Fibroblast of villous mesenchyme (primary cell): ENCODE measurements around the gene ASB3. TPM values are rescaled to one million over a fixed set of nuclear protein-coding genes. Genes with fewer than 3 reads are reported as not detected.

ENCODE experiments used
- DNase-seq: peaks from one replicate; pipeline ENCODE4 v3.0.0-alpha.2; 2010; ENCODE audit warnings: low read depth
- H3K4me3 ChIP-seq: 2 replicates; pipeline ENCODE4 v1.5.1; 2011; ENCODE audit warnings: low read depth, mild to moderate bottlenecking, low read length
- CTCF ChIP-seq: IDR thresholded peaks from 2 replicates; pipeline ENCODE4 v1.5.1; 2012; ENCODE audit warnings: low read depth, mild to moderate bottlenecking, low read length; ENCODE audit not compliant: insufficient read depth
- total RNA-seq: library from RNA; depleted of rRNA; stranded (reverse); fragments of >200 nt; gene quantifications from 2 replicates; pipeline ENCODE4 v1.2.3, GENCODE V29; 2012

The ASB3 gene
- total RNA-seq, 1 donor: 34.1 TPM

DNA sequence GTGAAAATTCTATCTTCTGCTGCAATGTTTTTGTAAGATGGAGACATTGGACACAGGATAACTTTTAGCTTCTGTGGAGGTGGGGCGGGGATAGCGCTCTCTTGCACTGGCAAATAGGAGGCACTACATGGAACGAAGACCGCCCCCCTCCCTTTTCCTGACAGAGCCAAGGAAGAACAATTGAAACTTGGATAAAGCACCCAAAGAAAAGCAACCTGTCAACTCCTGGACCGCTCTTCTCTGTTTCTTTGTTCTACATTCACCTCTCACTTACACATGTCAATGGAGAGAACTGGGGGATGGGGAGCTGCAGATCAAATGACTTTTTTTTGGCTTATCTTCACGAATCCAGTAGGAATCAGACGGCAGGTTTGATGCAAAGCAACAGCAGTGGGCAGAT is 145.5 kb downstream of the ASB3 start:
- TF ChIP-seq CTCF: no peak
- no peak overlapping the region for H3K4me3 ChIP-seq
- no peak for DNase-seq

DNA sequence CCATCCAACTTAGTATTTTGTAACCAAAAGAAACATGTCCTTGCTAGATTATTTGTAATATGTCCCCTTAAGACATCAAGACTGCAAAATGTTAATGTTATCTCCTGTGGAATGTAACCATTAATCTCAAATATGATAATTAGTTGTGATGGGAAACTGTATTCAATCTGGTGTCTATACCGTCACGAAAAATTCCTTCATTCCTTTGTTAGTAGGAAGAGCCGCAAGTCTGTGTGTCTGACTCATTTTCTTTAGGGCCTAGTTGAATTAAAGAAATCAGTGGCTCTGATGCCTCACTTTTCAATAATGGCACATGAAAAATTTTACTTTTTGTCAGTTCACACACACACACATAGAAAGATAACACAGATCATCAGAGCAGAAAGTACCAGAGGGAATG is 146.3 kb downstream of the ASB3 start:
- DNase-seq: no peak
- H3K4me3 ChIP-seq: no peak overlapping the region
- no peak for TF ChIP-seq CTCF

DNA sequence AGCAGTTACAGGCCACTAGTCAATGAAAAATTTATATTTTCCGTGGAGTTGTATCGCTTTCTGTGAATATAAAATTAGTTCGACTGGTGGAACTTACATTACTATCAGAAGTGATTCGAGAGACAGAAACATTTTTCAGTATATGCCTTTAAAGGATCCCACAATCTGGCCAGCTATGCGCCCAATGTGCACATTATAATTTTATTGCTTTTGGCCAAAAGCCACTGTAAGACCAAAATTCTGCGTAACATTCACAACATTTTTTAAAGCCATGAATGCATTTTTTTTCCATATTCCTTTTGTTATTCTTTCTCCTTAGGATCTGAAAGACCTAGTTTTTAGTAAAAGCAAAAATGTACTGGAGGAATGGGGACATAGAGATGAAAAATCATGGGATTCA is 150.2 kb downstream of the ASB3 start:
- no peak for DNase-seq
- no peak for TF ChIP-seq CTCF

GRCh38 chr2:53636109-53636508 is 150.6 kb downstream of the ASB3 start:
- TF ChIP-seq CTCF: no peak
- DNase-seq: no peak

More for the DNA sequence above, 150.2 kb downstream of the ASB3 start:
- no peak overlapping the region for H3K4me3 ChIP-seq

GRCh38 chr2:53635694-53636093 is 151.1 kb downstream of the ASB3 start:
- TF ChIP-seq CTCF: no peak
- DNase-seq: no peak
- no peak overlapping the region for H3K4me3 ChIP-seq

More at GRCh38 chr2:53636109-53636508, 150.6 kb downstream of the ASB3 start:
- H3K4me3 ChIP-seq: no peak overlapping the region

DNA sequence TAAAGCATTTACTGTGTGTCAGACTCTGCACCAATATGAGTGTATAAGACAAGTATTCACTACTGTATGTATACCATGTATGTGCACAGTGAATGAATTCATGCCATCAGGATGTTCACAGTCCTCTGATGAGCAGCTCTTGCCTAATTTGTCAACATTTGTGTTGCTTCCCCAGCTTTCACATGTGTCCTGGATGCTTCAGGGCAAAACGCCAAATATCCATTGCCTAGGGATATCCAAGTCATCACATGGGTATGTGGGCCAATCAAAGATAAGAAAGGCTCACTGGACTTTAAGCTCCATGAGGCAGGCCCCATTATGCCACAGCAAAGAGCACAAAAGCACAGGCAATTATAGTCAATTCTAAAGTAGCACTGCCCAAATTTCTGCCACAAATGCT is 153.3 kb downstream of the ASB3 start:
- peak; percentile 45 for DNase-seq
- H3K4me3 ChIP-seq: no peak overlapping the region
- no peak for TF ChIP-seq CTCF

DNA sequence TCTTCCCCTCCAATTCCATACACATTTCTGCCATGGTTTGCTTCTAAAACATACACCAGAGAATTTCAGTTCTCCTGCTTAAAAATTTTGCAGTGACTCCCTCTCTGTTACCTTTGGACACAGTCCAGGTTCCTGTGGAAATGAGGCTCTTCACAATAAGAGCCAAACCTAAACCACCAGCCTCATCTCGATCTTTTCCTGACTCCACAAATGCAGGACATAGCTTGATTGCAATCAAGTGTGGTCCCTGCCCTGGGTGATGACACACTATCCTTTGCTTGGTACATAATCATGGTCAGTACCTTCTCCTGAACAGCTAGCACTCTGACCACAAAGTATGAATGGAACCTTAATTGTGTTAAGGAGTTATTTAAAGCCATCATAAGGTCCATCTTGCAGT is 154.0 kb downstream of the ASB3 start:
- no peak for TF ChIP-seq CTCF
- DNase-seq: peak; percentile 8
- no peak overlapping the region for H3K4me3 ChIP-seq
